Measurements from ENCODE around the gene CD300C.

The CD300C gene

DNA sequence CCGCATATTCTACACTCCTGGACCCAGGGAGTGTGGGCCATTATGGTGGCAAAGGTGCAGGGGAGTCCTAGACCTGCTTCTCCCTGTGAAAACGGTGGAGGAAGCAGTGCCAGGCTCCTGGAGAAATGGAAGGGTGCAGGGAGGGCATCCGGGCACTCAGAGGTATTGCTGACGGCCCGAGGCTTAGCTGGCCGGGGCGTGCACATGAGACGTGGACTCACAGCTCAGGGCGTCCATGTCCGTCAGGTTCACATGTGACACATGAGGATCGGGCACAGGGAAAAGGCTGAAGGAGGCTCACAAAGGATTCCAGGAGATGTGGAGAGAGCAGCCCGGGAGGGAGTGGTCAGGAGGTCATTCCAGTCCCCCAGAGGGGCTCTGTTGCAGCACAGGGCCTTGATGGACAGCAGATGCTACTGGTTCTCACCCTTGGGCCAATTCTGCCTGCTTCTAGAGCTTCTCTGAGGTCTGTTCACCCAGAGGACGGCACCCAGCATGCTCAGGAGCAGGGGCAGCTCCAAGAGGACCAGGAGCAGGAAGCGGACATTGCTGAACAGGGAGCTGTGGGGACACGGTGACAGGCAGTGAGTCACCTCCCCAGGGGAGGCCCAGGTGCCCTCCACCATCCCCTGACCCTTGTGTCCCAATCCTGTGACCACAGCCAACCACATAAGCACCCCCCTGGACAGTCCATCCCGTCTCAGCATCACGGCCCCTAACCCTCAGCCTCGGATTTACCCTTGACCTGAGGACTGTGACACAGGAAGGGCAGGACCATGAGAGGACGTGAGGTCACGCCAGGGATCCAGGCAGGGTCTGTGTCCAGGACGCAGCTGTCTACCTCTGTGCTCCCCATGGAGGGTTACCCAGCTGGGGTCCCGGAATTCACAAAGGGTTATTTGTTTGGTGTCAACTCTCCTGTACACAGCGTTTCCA, 4.5 kb downstream of the CD300C start:
- DNase-seq, result no peak
- no peak overlapping the region for H3K9ac ChIP-seq (ENCODE audit: low read length)
- H3K4me3 ChIP-seq (ENCODE audit: low read length), result no peak overlapping the region
- H4K20me1 ChIP-seq (ENCODE audit: insufficient read depth, low read length), result no peaks in the 10 kb centered on the region
- H3K27ac ChIP-seq (ENCODE audit: low read length), result no peak overlapping the region
- H3K79me2 ChIP-seq (ENCODE audit: low read length), result no peaks in the 10 kb centered on the region
- H3F3A ChIP-seq (ENCODE audit: insufficient read depth, low read length), result no peaks in the 10 kb centered on the region
- H2AFZ ChIP-seq (ENCODE audit: low read length), result no peak overlapping the region
- H3K9me3 ChIP-seq (replicated peaks; ENCODE audit: insufficient read depth, low read length), result no peaks in the 10 kb centered on the region
- TF ChIP-seq, protein P1, sequence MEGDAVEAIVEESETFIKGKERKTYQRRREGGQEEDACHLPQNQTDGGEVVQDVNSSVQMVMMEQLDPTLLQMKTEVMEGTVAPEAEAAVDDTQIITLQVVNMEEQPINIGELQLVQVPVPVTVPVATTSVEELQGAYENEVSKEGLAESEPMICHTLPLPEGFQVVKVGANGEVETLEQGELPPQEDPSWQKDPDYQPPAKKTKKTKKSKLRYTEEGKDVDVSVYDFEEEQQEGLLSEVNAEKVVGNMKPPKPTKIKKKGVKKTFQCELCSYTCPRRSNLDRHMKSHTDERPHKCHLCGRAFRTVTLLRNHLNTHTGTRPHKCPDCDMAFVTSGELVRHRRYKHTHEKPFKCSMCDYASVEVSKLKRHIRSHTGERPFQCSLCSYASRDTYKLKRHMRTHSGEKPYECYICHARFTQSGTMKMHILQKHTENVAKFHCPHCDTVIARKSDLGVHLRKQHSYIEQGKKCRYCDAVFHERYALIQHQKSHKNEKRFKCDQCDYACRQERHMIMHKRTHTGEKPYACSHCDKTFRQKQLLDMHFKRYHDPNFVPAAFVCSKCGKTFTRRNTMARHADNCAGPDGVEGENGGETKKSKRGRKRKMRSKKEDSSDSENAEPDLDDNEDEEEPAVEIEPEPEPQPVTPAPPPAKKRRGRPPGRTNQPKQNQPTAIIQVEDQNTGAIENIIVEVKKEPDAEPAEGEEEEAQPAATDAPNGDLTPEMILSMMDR (IDR thresholded peaks at IDR 0.05; ENCODE audit: low read length), result no peak
- TF ChIP-seq EZH2 (optimal IDR thresholded peaks at IDR 0.05; ENCODE audit: low read depth, low read length), result no peak
- no peak for TF ChIP-seq EZH2phosphoT487 (IDR thresholded peaks at IDR 0.05; ENCODE audit: low read length)
- H3K9me2 ChIP-seq (replicated peaks; ENCODE audit: insufficient read depth, low read length), result no peaks in the 10 kb centered on the region
- no peaks in the 10 kb centered on the region for H3K4me1 ChIP-seq (ENCODE audit: low read length)
- H3K4me2 ChIP-seq (ENCODE audit: low read depth, low read length), result no peak overlapping the region
- peaks cover 98% of the 10 kb centered on the region for H3K27me3 ChIP-seq (replicated peaks; ENCODE audit: insufficient read depth, low read length)
- no peaks in the 10 kb centered on the region for H3K36me3 ChIP-seq (replicated peaks; ENCODE audit: insufficient read depth, low read length)

DNA sequence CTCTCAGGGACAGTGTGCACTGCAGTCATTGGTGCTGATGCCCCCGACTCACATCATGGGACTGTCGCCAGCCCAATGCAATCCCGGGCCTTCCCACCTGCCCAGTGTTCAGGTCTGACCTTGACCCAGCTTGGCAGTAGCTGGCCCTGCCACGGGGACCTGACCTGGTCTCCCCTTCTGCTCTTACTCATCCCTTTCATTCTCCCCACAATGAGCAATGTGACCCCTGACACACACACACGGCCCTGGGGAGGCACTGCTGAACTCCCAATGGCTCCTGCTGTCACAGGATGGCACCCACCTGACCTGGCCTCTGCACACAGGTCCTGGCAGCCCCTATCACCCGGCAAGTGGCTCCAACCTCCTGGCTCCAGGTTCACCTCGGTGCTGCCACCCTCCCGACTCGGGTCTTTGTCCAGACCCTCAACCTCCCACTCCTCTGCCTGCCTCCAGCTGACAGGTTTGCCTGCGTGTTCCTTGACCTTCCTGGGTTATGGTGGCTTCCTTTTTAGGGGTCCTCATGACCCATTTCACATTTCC, 6.6 kb downstream of the CD300C start:
- H3K27me3 ChIP-seq (replicated peaks; ENCODE audit: insufficient read depth, low read length), result peaks cover 100% of the 10 kb centered on the region
- no peaks in the 10 kb centered on the region for H4K20me1 ChIP-seq (ENCODE audit: insufficient read depth, low read length)
- no peaks in the 10 kb centered on the region for H3K9me3 ChIP-seq (replicated peaks; ENCODE audit: insufficient read depth, low read length)
- H3K4me3 ChIP-seq (ENCODE audit: low read length), result no peak overlapping the region
- TF ChIP-seq EZH2 (optimal IDR thresholded peaks at IDR 0.05; ENCODE audit: low read depth, low read length) (no peak), EZH2phosphoT487 (IDR thresholded peaks at IDR 0.05; ENCODE audit: low read length) (no peak)
- TF ChIP-seq, protein P1 (IDR thresholded peaks at IDR 0.05; ENCODE audit: low read length), result no peak
- H3K4me2 ChIP-seq (ENCODE audit: low read depth, low read length), result no peak overlapping the region
- H3K9me2 ChIP-seq (replicated peaks; ENCODE audit: insufficient read depth, low read length), result no peaks in the 10 kb centered on the region
- no peak for DNase-seq
- no peaks in the 10 kb centered on the region for H3K79me2 ChIP-seq (ENCODE audit: low read length)
- H2AFZ ChIP-seq (ENCODE audit: low read length), result no peak overlapping the region
- H3F3A ChIP-seq (ENCODE audit: insufficient read depth, low read length), result no peaks in the 10 kb centered on the region
- H3K9ac ChIP-seq (ENCODE audit: low read length), result no peak overlapping the region
- no peaks in the 10 kb centered on the region for H3K4me1 ChIP-seq (ENCODE audit: low read length)
- no peak overlapping the region for H3K27ac ChIP-seq (ENCODE audit: low read length)
- no peaks in the 10 kb centered on the region for H3K36me3 ChIP-seq (replicated peaks; ENCODE audit: insufficient read depth, low read length)

- H3K4me2 ChIP-seq (ENCODE audit: low read depth, low read length), result no peak overlapping the region
- no peaks in the 10 kb centered on the region for H3F3A ChIP-seq (ENCODE audit: insufficient read depth, low read length)
- no peak overlapping the region for H3K27ac ChIP-seq (ENCODE audit: low read length)
- H3K79me2 ChIP-seq (ENCODE audit: low read length), result no peaks in the 10 kb centered on the region
- H2AFZ ChIP-seq (ENCODE audit: low read length), result no peak overlapping the region
- H3K9me2 ChIP-seq (replicated peaks; ENCODE audit: insufficient read depth, low read length), result no peaks in the 10 kb centered on the region
- no peak overlapping the region for H3K9ac ChIP-seq (ENCODE audit: low read length)
- no peaks in the 10 kb centered on the region for H3K9me3 ChIP-seq (replicated peaks; ENCODE audit: insufficient read depth, low read length)
- H3K4me1 ChIP-seq (ENCODE audit: low read length), result no peaks in the 10 kb centered on the region
- DNase-seq, result no peak
- no peaks in the 10 kb centered on the region for H4K20me1 ChIP-seq (ENCODE audit: insufficient read depth, low read length)
- no peak for TF ChIP-seq EZH2phosphoT487 (IDR thresholded peaks at IDR 0.05; ENCODE audit: low read length)
- TF ChIP-seq, protein P1 (IDR thresholded peaks at IDR 0.05; ENCODE audit: low read length), result no peak
- TF ChIP-seq EZH2 (optimal IDR thresholded peaks at IDR 0.05; ENCODE audit: low read depth, low read length), result no peak
- H3K27me3 ChIP-seq (replicated peaks; ENCODE audit: insufficient read depth, low read length), result peaks cover 99% of the 10 kb centered on the region
- no peak overlapping the region for H3K4me3 ChIP-seq (ENCODE audit: low read length)
- H3K36me3 ChIP-seq (replicated peaks; ENCODE audit: insufficient read depth, low read length), result no peaks in the 10 kb centered on the region
Observed at GRCh38 chr17:74536890-74537289, 9.0 kb downstream of the CD300C start.

All from MM.1S (cell line).